IPS-18a (cell line): Measurements from ENCODE around the gene DEDD.
"Not testable (repeated sequence)": the region's sequence is repeated elsewhere in the genome, so short reads cannot be mapped to it uniquely, and the experiment has no call there.

Experiments used
- H3K27ac ChIP-seq: one replicate; pipeline ENCODE4 v1.5.1; 2013; ENCODE audit warnings: low read length
- H3K27me3 ChIP-seq: one replicate; pipeline ENCODE4 v1.6.1; 2013; ENCODE audit warnings: mild to moderate bottlenecking, low read length; ENCODE audit not compliant: control insufficient read depth, insufficient read depth
- H3K36me3 ChIP-seq: one replicate; pipeline ENCODE4 v1.6.1; 2013; ENCODE audit warnings: low read depth, low read length; ENCODE audit not compliant: control insufficient read depth
- H3K4me1 ChIP-seq: one replicate; pipeline ENCODE4 v1.6.1; 2013; ENCODE audit warnings: low read depth, low read length; ENCODE audit not compliant: control insufficient read depth
- H3K4me3 ChIP-seq: one replicate; pipeline ENCODE4 v1.5.1; 2013; ENCODE audit warnings: low read length
- H3K9ac ChIP-seq: one replicate; pipeline ENCODE4 v1.6.1; 2013; ENCODE audit warnings: mild to moderate bottlenecking, low read length, moderate library complexity
- H3K9me3 ChIP-seq: one replicate; pipeline ENCODE4 v1.6.1; 2013; ENCODE audit warnings: low read depth, low read length; ENCODE audit not compliant: control insufficient read depth

Gene DEDD

GRCh38 chr1:161119092-161119903 lies 13.2 kb downstream of the DEDD start:
- peaks cover 40% of the 10 kb centered on the region for H3K36me3 ChIP-seq
- no peak overlapping the region for H3K27ac ChIP-seq
- H3K27me3 ChIP-seq = no peaks in the 10 kb centered on the region
- H3K4me1 ChIP-seq = peaks cover 11% of the 10 kb centered on the region
- H3K9me3 ChIP-seq = no peaks in the 10 kb centered on the region
- H3K9ac ChIP-seq = peak overlapping the region; percentile 54
- H3K4me3 ChIP-seq = peak overlapping the region; percentile 80

GRCh38 chr1:161117759-161118581 lies 14.5 kb downstream of the DEDD start, which contains the start of the genes NIT1 and PFDN2:
Gene NIT1, plus strand, starts transcription at chr1:161118105. Its CDS starts 72 bp downstream, at chr1:161118177.
Gene PFDN2, minus strand, starts transcription at chr1:161118037. Its CDS starts 11 bp downstream, at chr1:161118026.
- Histone ChIP-seq H3K9ac (peak within 1 kb of the TSS; percentile 54), H3K9me3 (no peaks in the 10 kb centered on the region), H3K27ac (peak within 1 kb of the TSS; percentile 6), H3K36me3 (peaks cover 32% of the 10 kb centered on the region), H3K4me1 (peaks cover 11% of the 10 kb centered on the region), H3K4me3 (peak within 1 kb of the TSS; percentile 80), H3K27me3 (no peaks in the 10 kb centered on the region)

- not testable (repeated sequence) for H3K27me3 ChIP-seq, H3K9me3 ChIP-seq, H3K4me3 ChIP-seq, H3K27ac ChIP-seq, H3K9ac ChIP-seq
- Histone ChIP-seq H3K36me3 (peaks cover 12% of the 10 kb centered on the region), H3K4me1 (peaks cover 11% of the 10 kb centered on the region)
Measured at GRCh38 chr1:161115961-161116360, 16.5 kb downstream of the DEDD start.

GRCh38 chr1:161115132-161115711 lies 17.2 kb downstream of the DEDD start:
- H3K4me3 ChIP-seq = no peak overlapping the region
- H3K4me1 ChIP-seq = peaks cover 11% of the 10 kb centered on the region
- H3K27ac ChIP-seq = no peak overlapping the region

GRCh38 chr1:161114556-161114955 lies 17.9 kb downstream of the DEDD start:
- H3K27ac ChIP-seq = no peak overlapping the region
- H3K4me3 ChIP-seq = no peak overlapping the region
- no peaks in the 10 kb centered on the region for H3K27me3 ChIP-seq
- H3K9me3 ChIP-seq = no peaks in the 10 kb centered on the region
- H3K9ac ChIP-seq = no peak overlapping the region
- H3K36me3 ChIP-seq = no peaks in the 10 kb centered on the region
- H3K4me1 ChIP-seq = peaks cover 10% of the 10 kb centered on the region

More at GRCh38 chr1:161115132-161115711, 17.2 kb downstream of the DEDD start:
- Histone ChIP-seq H3K9me3 (no peaks in the 10 kb centered on the region), H3K9ac (no peak overlapping the region), H3K36me3 (peaks cover 4% of the 10 kb centered on the region), H3K27me3 (no peaks in the 10 kb centered on the region)

- no peaks in the 10 kb centered on the region for H3K36me3 ChIP-seq
- H3K27me3 ChIP-seq = no peaks in the 10 kb centered on the region
- no peak overlapping the region for H3K9ac ChIP-seq
- peaks cover 4% of the 10 kb centered on the region for H3K4me1 ChIP-seq
- no peaks in the 10 kb centered on the region for H3K9me3 ChIP-seq
- no peak overlapping the region for H3K27ac ChIP-seq
- H3K4me3 ChIP-seq = no peak overlapping the region
Measured at GRCh38 chr1:161113915-161114314, 18.6 kb downstream of the DEDD start.

GRCh38 chr1:161111527-161111926 lies 20.9 kb downstream of the DEDD start:
- H3K27ac ChIP-seq = no peak overlapping the region
- no peak overlapping the region for H3K9ac ChIP-seq
- H3K27me3 ChIP-seq = no peaks in the 10 kb centered on the region
- H3K36me3 ChIP-seq = no peaks in the 10 kb centered on the region
- no peaks in the 10 kb centered on the region for H3K4me1 ChIP-seq
- no peaks in the 10 kb centered on the region for H3K9me3 ChIP-seq
- no peak overlapping the region for H3K4me3 ChIP-seq

GRCh38 chr1:161111117-161111516 lies 21.4 kb downstream of the DEDD start:
- Histone ChIP-seq H3K9ac (no peak overlapping the region), H3K27me3 (no peaks in the 10 kb centered on the region), H3K4me1 (no peaks in the 10 kb centered on the region), H3K27ac (no peak overlapping the region), H3K36me3 (no peaks in the 10 kb centered on the region), H3K9me3 (no peaks in the 10 kb centered on the region), H3K4me3 (no peak overlapping the region)

GRCh38 chr1:161106431-161106830 lies 26.0 kb downstream of the DEDD start:
- H3K36me3 ChIP-seq = peaks cover 8% of the 10 kb centered on the region
- no peaks in the 10 kb centered on the region for H3K9me3 ChIP-seq
- no peaks in the 10 kb centered on the region for H3K4me1 ChIP-seq
- H3K4me3 ChIP-seq = no peak overlapping the region
- H3K27ac ChIP-seq = no peak overlapping the region
- no peaks in the 10 kb centered on the region for H3K27me3 ChIP-seq
- no peak overlapping the region for H3K9ac ChIP-seq

- H3K4me3 ChIP-seq = no peak overlapping the region
- H3K4me1 ChIP-seq = no peaks in the 10 kb centered on the region
- no peaks in the 10 kb centered on the region for H3K9me3 ChIP-seq
- no peak overlapping the region for H3K27ac ChIP-seq
- H3K27me3 ChIP-seq = no peaks in the 10 kb centered on the region
- H3K36me3 ChIP-seq = peaks cover 15% of the 10 kb centered on the region
- no peak overlapping the region for H3K9ac ChIP-seq
Measured at GRCh38 chr1:161100556-161100955, 31.9 kb downstream of the DEDD start.

- peak overlapping the region; percentile 70 for H3K4me3 ChIP-seq
- no peaks in the 10 kb centered on the region for H3K4me1 ChIP-seq
- peak overlapping the region; percentile 72 for H3K9ac ChIP-seq
- no peak overlapping the region for H3K27ac ChIP-seq
- H3K9me3 ChIP-seq = no peaks in the 10 kb centered on the region
- H3K36me3 ChIP-seq = peaks cover 15% of the 10 kb centered on the region
- H3K27me3 ChIP-seq = no peaks in the 10 kb centered on the region
Measured at GRCh38 chr1:161099090-161099802, 33.2 kb downstream of the DEDD start.
